Gastroesophageal sphincter (tissue), 3 donors: ENCODE results near the gene FSTL1.

Experiments
- CTCF ChIP-seq, 4 experiments: fragments of 200-600 bp in 2 of 4; fragments of 450-650 bp in 2 of 4; sonication (generic) in 1 of 4; IDR thresholded peaks; one replicate each; pipeline ENCODE4 v1.5.1; 2017 to 2019; ENCODE audit warnings: antibody characterized with exemption in 4 of 4, mild to moderate bottlenecking in 2 of 4, moderate library complexity in 2 of 4
- POLR2A ChIP-seq, 2 donors: fragments of 450-650 bp; IDR thresholded peaks; one replicate each; pipeline ENCODE4 v1.6.1; 2017; ENCODE audit warnings: antibody characterized with exemption in 2 of 2, mild to moderate bottlenecking in 2 of 2, moderate library complexity in 1 of 2

- TF ChIP-seq CTCF (IDR thresholded peaks at IDR 0.05) (no peak), POLR2A (IDR thresholded peaks at IDR 0.05) (no peak)
Observed at GRCh38 chr3:120421926-120422325, 28.9 kb downstream of the FSTL1 start.
